Vagina (tissue), 2 donors: ENCODE results near the gene ACADL. TPM values are rescaled to one million over a fixed set of nuclear protein-coding genes. Genes with fewer than 3 reads are reported as not detected.

ENCODE experiments used
- DNase-seq, 2 donors: peaks; one replicate each; pipeline ENCODE4 v3.0.0-alpha.2; 2017; ENCODE audit errors: extremely low spot score in 2 of 2
- H3K27ac ChIP-seq: fragments of 200-600 bp; sonication (generic); one replicate; pipeline ENCODE4 v1.5.1; 2019
- H3K27me3 ChIP-seq: fragments of 200-600 bp; sonication (generic); one replicate; pipeline ENCODE4 v1.5.1; 2019
- H3K36me3 ChIP-seq, 2 donors: fragments of 200-600 bp; sonication (generic); one replicate each; pipeline ENCODE4 v1.5.1; 2017 to 2019
- H3K4me1 ChIP-seq: fragments of 200-600 bp; sonication (generic); one replicate; pipeline ENCODE4 v1.5.1; 2019
- H3K4me3 ChIP-seq, 2 donors: fragments of 200-600 bp; sonication (generic); 1 replicate in 1 of 2; 2 replicates in 1 of 2; pipeline ENCODE4 v1.5.1; 2016 to 2019
- H3K9me3 ChIP-seq: fragments of 200-600 bp; sonication (generic); one replicate; pipeline ENCODE4 v1.5.1; 2019
- CTCF ChIP-seq, 3 experiments: fragments of 450-650 bp in 2 of 3; fragments of 200-600 bp in 1 of 3; sonication (generic) in 1 of 3; IDR thresholded peaks; one replicate each; pipeline ENCODE4 v1.5.1; 2017 to 2019; ENCODE audit warnings: antibody characterized with exemption in 3 of 3, mild to moderate bottlenecking in 2 of 3, moderate library complexity in 2 of 3
- POLR2A ChIP-seq, 2 donors: fragments of 450-650 bp; IDR thresholded peaks; one replicate each; pipeline ENCODE4 v1.6.1; 2017; ENCODE audit warnings: antibody characterized with exemption in 2 of 2, mild to moderate bottlenecking in 2 of 2, moderate library complexity in 2 of 2
- POLR2AphosphoS5 ChIP-seq, 2 donors: sonication (generic); formaldehyde crosslinking; IDR thresholded peaks; one replicate each; pipeline ENCODE4 v1.9.0; 2017; ENCODE audit warnings: antibody characterized with exemption in 2 of 2, mild to moderate bottlenecking in 2 of 2, low read depth in 1 of 2; ENCODE audit not compliant: insufficient read depth in 1 of 2
- intact Hi-C: fragments of 100-400 bp; cut with DNase I; formaldehyde crosslinking; loops from one replicate; pipeline ENCODE4 v1.15.1; 2023
- total RNA-seq: library from RNA; depleted of rRNA; stranded (reverse); fragments of >200 nt; gene quantifications from one replicate; pipeline ENCODE4 v1.2.3, GENCODE V29; 2016

Gene ACADL
- total RNA-seq, 1 donor from 2014 or later = 10.6 TPM

DNA sequence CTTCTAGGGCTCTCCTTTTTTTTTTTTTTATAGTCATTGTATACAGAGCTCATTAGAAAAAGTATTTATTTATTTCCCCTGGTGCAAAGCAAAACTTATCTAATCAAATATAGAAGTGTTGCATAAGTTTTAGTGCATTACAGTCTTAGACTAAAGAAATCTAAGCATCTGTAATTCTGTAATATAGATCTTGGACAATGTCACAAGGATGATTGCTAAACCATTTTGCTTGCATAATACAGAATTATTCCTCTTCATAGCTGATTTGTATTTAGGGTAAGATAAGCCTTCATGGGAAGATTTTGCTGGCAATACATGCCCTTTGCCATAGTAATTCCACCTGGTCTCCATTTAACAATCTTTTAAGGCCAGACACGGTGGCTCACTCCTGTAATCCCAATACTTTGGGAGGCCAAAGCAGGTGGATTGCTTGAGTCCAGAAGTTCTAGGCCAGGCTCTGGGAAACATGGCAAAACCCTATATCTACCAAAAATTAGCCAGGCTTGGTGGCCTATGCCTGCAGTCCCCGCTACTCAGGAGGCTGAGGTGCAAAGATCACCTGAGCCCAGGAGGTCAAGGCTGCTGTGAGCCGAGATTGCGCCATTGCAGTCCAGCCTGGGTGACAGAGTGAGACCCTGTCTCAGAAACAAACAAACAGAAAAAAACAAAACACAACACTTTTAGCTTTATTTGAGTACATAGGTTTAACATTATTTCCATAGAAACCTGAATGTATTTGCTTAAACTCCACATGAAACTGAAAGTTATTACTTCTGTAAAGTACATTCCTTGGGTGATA, 2.2 kb upstream of the ACADL start:
- no peak for DNase-seq
- no peaks in the 10 kb centered on the region for H3K36me3 ChIP-seq
- peaks cover 10% of the 10 kb centered on the region for H3K4me1 ChIP-seq
- H3K4me3 ChIP-seq = no peak overlapping the region
- no peaks in the 10 kb centered on the region for H3K27me3 ChIP-seq
- H3K9me3 ChIP-seq = no peaks in the 10 kb centered on the region
- intact Hi-C loops = no loop called here
- H3K27ac ChIP-seq = no peak overlapping the region
- TF ChIP-seq POLR2A (IDR thresholded peaks at IDR 0.05) = no peak
- TF ChIP-seq CTCF (IDR thresholded peaks at IDR 0.05) = no peak
- no peak for TF ChIP-seq POLR2AphosphoS5 (IDR thresholded peaks at IDR 0.05; ENCODE audit: insufficient read depth in 1 of 2, low read depth in 1 of 2)

DNA sequence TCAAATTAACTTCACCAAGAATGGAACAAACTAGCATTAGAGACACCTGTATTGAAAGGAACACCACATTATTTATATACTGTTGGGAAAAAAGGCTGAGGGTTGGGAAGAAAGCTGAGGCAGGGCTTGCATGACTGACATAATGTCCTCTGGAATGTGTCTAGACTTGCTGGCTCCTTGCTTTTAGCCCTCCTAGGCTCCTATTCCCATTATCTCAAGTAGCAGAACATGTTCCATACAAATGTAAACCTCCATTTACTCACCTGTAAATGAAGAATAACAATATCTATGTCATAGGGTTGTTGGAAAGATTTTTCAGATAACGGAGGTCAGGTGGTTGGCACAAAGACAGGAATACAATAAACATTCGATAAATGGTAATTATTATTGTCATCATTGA, 976 bp upstream of the ACADL start:
- H3K36me3 ChIP-seq = no peaks in the 10 kb centered on the region
- no peak for DNase-seq
- no peaks in the 10 kb centered on the region for H3K9me3 ChIP-seq
- H3K27me3 ChIP-seq = no peaks in the 10 kb centered on the region
- no peak overlapping the region for H3K4me3 ChIP-seq
- H3K4me1 ChIP-seq = peaks cover 10% of the 10 kb centered on the region
- TF ChIP-seq CTCF (IDR thresholded peaks at IDR 0.05) (no peak), POLR2AphosphoS5 (IDR thresholded peaks at IDR 0.05; ENCODE audit: insufficient read depth in 1 of 2, low read depth in 1 of 2) (no peak), POLR2A (IDR thresholded peaks at IDR 0.05) (no peak)
- H3K27ac ChIP-seq = no peak overlapping the region
- intact Hi-C loops = no loop called here

DNA sequence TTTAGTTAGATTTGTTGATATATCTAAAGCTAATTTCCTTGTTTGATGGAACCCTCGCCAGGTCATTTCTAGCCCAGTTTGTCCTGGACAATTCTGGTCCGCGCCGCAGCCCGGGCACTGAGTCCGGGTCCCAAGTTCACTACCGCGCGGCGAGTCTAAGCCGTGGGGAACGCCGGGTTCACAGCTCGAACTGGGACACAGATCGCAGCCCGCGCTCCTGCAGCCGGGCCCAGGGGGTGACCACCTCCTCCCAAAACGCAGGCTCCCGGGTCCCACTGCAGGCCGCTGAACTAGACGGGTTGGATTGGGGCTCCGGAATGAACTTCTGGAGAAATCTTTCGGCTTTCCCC, 681 bp downstream of the ACADL start:
- no peak for TF ChIP-seq CTCF (IDR thresholded peaks at IDR 0.05)
- no peak for TF ChIP-seq POLR2AphosphoS5 (IDR thresholded peaks at IDR 0.05; ENCODE audit: insufficient read depth in 1 of 2, low read depth in 1 of 2)
- no peak for TF ChIP-seq POLR2A (IDR thresholded peaks at IDR 0.05)
- Histone ChIP-seq H3K4me3 (peak overlapping the region; percentile 52 to 59), H3K27ac (peak overlapping the region; percentile 58), H3K27me3 (no peaks in the 10 kb centered on the region), H3K36me3 (no peaks in the 10 kb centered on the region), H3K4me1 (peaks cover 10% of the 10 kb centered on the region), H3K9me3 (no peaks in the 10 kb centered on the region)
- no peak for DNase-seq
- intact Hi-C loops = no loop called here

DNA sequence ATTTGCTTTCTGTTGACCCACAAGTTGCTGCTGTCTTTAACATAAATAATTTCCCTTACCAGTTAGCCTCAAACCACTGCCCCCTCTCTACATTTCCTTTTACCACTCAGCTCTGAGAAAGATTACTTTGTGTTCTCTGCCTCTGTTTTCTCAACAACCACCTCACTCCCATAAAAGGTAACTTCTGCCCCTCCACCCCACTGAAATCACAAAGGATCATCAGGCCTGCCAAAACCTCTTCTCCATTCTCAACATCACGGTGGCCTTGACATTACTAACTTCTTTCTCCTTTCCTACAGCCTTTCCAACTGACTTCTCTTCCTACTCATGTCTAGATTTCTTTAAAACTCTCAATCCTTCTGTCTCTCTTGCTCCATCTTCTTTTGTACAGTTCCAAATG, 10.1 kb downstream of the ACADL start:
- no peaks in the 10 kb centered on the region for H3K9me3 ChIP-seq
- no peaks in the 10 kb centered on the region for H3K27me3 ChIP-seq
- H3K27ac ChIP-seq = no peak overlapping the region
- TF ChIP-seq POLR2A (IDR thresholded peaks at IDR 0.05) (no peak), POLR2AphosphoS5 (IDR thresholded peaks at IDR 0.05; ENCODE audit: insufficient read depth in 1 of 2, low read depth in 1 of 2) (no peak), CTCF (IDR thresholded peaks at IDR 0.05) (no peak)
- H3K4me1 ChIP-seq = no peaks in the 10 kb centered on the region
- H3K4me3 ChIP-seq = no peak overlapping the region
- intact Hi-C loops = no loop called here
- no peaks in the 10 kb centered on the region for H3K36me3 ChIP-seq
- no peak for DNase-seq

DNA sequence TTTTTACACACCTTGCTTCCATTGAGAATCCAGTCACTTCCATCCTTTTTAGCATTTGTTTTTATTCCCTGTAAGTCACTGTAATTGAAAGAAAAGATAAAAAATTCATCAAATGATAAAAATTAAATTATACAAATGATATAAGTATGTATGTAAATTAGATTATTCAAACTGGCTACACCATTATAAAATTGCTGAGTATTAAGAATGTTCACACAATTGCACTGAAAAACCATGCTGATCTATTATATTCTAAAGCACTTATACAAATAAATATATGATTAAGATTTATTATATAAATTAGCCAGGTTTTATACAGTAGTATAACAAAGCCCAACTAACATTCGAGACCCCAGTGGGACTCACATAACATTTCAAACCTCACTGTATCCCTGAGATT, 15.1 kb downstream of the ACADL start:
- no peak for DNase-seq
- Histone ChIP-seq H3K27me3 (no peaks in the 10 kb centered on the region), H3K4me3 (no peak overlapping the region), H3K27ac (no peak overlapping the region), H3K9me3 (no peaks in the 10 kb centered on the region), H3K36me3 (no peaks in the 10 kb centered on the region), H3K4me1 (no peaks in the 10 kb centered on the region)
- TF ChIP-seq POLR2AphosphoS5 (IDR thresholded peaks at IDR 0.05; ENCODE audit: insufficient read depth in 1 of 2, low read depth in 1 of 2) = no peak
- no peak for TF ChIP-seq POLR2A (IDR thresholded peaks at IDR 0.05)
- TF ChIP-seq CTCF (IDR thresholded peaks at IDR 0.05) = no peak
- intact Hi-C loops = no loop called here
